ENCODE data around the gene TRIM7.

GRCh38 chr5:181241393-181241975 lies 36.5 kb upstream of the TRIM7 start:
- TF ChIP-seq EZH2 (IDR thresholded peaks at IDR 0.05; ENCODE audit: borderline replicate concordance, insufficient read depth, low read length, poor library complexity, severe bottlenecking) (no peak), CTCF (IDR thresholded peaks at IDR 0.05; ENCODE audit: poor library complexity, severe bottlenecking) (no peak)
- TF ChIP-seq, protein P1, sequence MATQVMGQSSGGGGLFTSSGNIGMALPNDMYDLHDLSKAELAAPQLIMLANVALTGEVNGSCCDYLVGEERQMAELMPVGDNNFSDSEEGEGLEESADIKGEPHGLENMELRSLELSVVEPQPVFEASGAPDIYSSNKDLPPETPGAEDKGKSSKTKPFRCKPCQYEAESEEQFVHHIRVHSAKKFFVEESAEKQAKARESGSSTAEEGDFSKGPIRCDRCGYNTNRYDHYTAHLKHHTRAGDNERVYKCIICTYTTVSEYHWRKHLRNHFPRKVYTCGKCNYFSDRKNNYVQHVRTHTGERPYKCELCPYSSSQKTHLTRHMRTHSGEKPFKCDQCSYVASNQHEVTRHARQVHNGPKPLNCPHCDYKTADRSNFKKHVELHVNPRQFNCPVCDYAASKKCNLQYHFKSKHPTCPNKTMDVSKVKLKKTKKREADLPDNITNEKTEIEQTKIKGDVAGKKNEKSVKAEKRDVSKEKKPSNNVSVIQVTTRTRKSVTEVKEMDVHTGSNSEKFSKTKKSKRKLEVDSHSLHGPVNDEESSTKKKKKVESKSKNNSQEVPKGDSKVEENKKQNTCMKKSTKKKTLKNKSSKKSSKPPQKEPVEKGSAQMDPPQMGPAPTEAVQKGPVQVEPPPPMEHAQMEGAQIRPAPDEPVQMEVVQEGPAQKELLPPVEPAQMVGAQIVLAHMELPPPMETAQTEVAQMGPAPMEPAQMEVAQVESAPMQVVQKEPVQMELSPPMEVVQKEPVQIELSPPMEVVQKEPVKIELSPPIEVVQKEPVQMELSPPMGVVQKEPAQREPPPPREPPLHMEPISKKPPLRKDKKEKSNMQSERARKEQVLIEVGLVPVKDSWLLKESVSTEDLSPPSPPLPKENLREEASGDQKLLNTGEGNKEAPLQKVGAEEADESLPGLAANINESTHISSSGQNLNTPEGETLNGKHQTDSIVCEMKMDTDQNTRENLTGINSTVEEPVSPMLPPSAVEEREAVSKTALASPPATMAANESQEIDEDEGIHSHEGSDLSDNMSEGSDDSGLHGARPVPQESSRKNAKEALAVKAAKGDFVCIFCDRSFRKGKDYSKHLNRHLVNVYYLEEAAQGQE (IDR thresholded peaks at IDR 0.05; ENCODE audit: borderline replicate concordance): no peak

Data from neural cell (in vitro differentiated cells).